NOMO-1 treated with DMSO at 0.1 percent for 48 hours (cell line): ENCODE data around the gene CYP4F11.
"Not testable (repeated sequence)": the region's sequence is repeated elsewhere in the genome, so short reads cannot be mapped to it uniquely, and the experiment has no call there.

Source experiments
- DNase-seq: peaks from one replicate; lab custom pipeline; 2025; ENCODE audit not compliant: unreplicated experiment; lab: John Stamatoyannopoulos, UW

CYP4F11 gene

GRCh38 chr19:15885167-15885566 is 49.2 kb downstream of the CYP4F11 start:
- DNase-seq, result no peak

GRCh38 chr19:15883329-15883728 is 51.0 kb downstream of the CYP4F11 start:
- peak; percentile 66 for DNase-seq

GRCh38 chr19:15874821-15875474 is 59.4 kb downstream of the CYP4F11 start:
- no peak for DNase-seq

- not testable (repeated sequence) for DNase-seq
Observed at GRCh38 chr19:15873771-15874170, 60.6 kb downstream of the CYP4F11 start.

GRCh38 chr19:15871570-15871969 is 62.8 kb downstream of the CYP4F11 start:
- DNase-seq, result no peak

GRCh38 chr19:15869873-15870272 is 64.5 kb downstream of the CYP4F11 start:
- peak; percentile 25 for DNase-seq

GRCh38 chr19:15869109-15869555 is 65.2 kb downstream of the CYP4F11 start:
- DNase-seq, result peak; percentile 100

GRCh38 chr19:15866636-15867035 is 67.7 kb downstream of the CYP4F11 start:
- peak; percentile 53 for DNase-seq

- no peak for DNase-seq
Observed at GRCh38 chr19:15864824-15865223, 69.5 kb downstream of the CYP4F11 start.

GRCh38 chr19:15863272-15863671 is 71.1 kb downstream of the CYP4F11 start:
- DNase-seq, result no peak

GRCh38 chr19:15862444-15862843 is 71.9 kb downstream of the CYP4F11 start:
- DNase-seq, result no peak
